ENCODE data around the gene ABT1. TPM values are rescaled to one million over a fixed set of nuclear protein-coding genes. Genes with fewer than 3 reads are reported as not detected.

The ABT1 gene
- total RNA-seq, 1 donor, result 11.6 TPM

- no peaks in the 10 kb centered on the region for H4K20me1 ChIP-seq (ENCODE audit: insufficient read depth, low read length)
- H3K4me1 ChIP-seq (ENCODE audit: insufficient read depth, low read length), result peaks cover 3% of the 10 kb centered on the region
- no peak overlapping the region for H3K27ac ChIP-seq (ENCODE audit: low read depth, low read length)
- H2AFZ ChIP-seq (ENCODE audit: low read length), result no peak overlapping the region
- H3K9me3 ChIP-seq (ENCODE audit: low read depth, low read length), result no peaks in the 10 kb centered on the region
- no peaks in the 10 kb centered on the region for H3K79me2 ChIP-seq (ENCODE audit: insufficient read depth, low read length)
- H3K27me3 ChIP-seq (ENCODE audit: insufficient read depth, low read length), result no peaks in the 10 kb centered on the region
- TF ChIP-seq CTCF (IDR thresholded peaks at IDR 0.05; ENCODE audit: extremely low read depth, low read depth, low read length), result no peak
- H3K4me3 ChIP-seq (ENCODE audit: insufficient read depth, low read length), result no peak overlapping the region
- H3K36me3 ChIP-seq (ENCODE audit: insufficient read depth, low read length), result no peaks in the 10 kb centered on the region
- DNase-seq (ENCODE audit: insufficient read length, low spot score, missing footprints), result no peak
- no peak overlapping the region for H3K4me2 ChIP-seq (ENCODE audit: insufficient read depth, low read length)
Observed at GRCh38 chr6:26561533-26562466, 35.0 kb upstream of the ABT1 start.

GRCh38 chr6:26563488-26563887 is 33.3 kb upstream of the ABT1 start:
- H2AFZ ChIP-seq (ENCODE audit: low read length), result peak overlapping the region; percentile 41

GRCh38 chr6:26568601-26569432 is 27.9 kb upstream of the ABT1 start:
- H3K4me2 ChIP-seq (ENCODE audit: insufficient read depth, low read length), result peak overlapping the region; percentile 94
- H3K4me1 ChIP-seq (ENCODE audit: insufficient read depth, low read length), result peaks cover 6% of the 10 kb centered on the region
- no peaks in the 10 kb centered on the region for H3K36me3 ChIP-seq (ENCODE audit: insufficient read depth, low read length)
- peak; percentile 73 for DNase-seq (ENCODE audit: insufficient read length, low spot score, missing footprints)
- peak overlapping the region; percentile 91 for H3K4me3 ChIP-seq (ENCODE audit: insufficient read depth, low read length)
- H3K27ac ChIP-seq (ENCODE audit: low read depth, low read length), result peak overlapping the region; percentile 20
- no peaks in the 10 kb centered on the region for H3K79me2 ChIP-seq (ENCODE audit: insufficient read depth, low read length)
- no peaks in the 10 kb centered on the region for H4K20me1 ChIP-seq (ENCODE audit: insufficient read depth, low read length)
- no peaks in the 10 kb centered on the region for H3K27me3 ChIP-seq (ENCODE audit: insufficient read depth, low read length)
- no peaks in the 10 kb centered on the region for H3K9me3 ChIP-seq (ENCODE audit: low read depth, low read length)
- peak; percentile 46 for TF ChIP-seq CTCF (IDR thresholded peaks at IDR 0.05; ENCODE audit: extremely low read depth, low read depth, low read length)
- H2AFZ ChIP-seq (ENCODE audit: low read length), result peak overlapping the region; percentile 97

More at GRCh38 chr6:26563488-26563887, 33.3 kb upstream of the ABT1 start:
- H3K27ac ChIP-seq (ENCODE audit: low read depth, low read length), result no peak overlapping the region
- no peak for DNase-seq (ENCODE audit: insufficient read length, low spot score, missing footprints)
- no peak for TF ChIP-seq CTCF (IDR thresholded peaks at IDR 0.05; ENCODE audit: extremely low read depth, low read depth, low read length)
- H3K4me3 ChIP-seq (ENCODE audit: insufficient read depth, low read length), result no peak overlapping the region
- no peaks in the 10 kb centered on the region for H3K79me2 ChIP-seq (ENCODE audit: insufficient read depth, low read length)
- H3K36me3 ChIP-seq (ENCODE audit: insufficient read depth, low read length), result no peaks in the 10 kb centered on the region
- no peaks in the 10 kb centered on the region for H4K20me1 ChIP-seq (ENCODE audit: insufficient read depth, low read length)
- H3K4me2 ChIP-seq (ENCODE audit: insufficient read depth, low read length), result no peak overlapping the region
- H3K4me1 ChIP-seq (ENCODE audit: insufficient read depth, low read length), result no peaks in the 10 kb centered on the region
- H3K27me3 ChIP-seq (ENCODE audit: insufficient read depth, low read length), result no peaks in the 10 kb centered on the region
- no peaks in the 10 kb centered on the region for H3K9me3 ChIP-seq (ENCODE audit: low read depth, low read length)

GRCh38 chr6:26569433-26569764 is 27.4 kb upstream of the ABT1 start:
- Histone ChIP-seq H3K79me2 (ENCODE audit: insufficient read depth, low read length) (no peaks in the 10 kb centered on the region), H3K4me3 (ENCODE audit: insufficient read depth, low read length) (peak overlapping the region; percentile 91), H3K36me3 (ENCODE audit: insufficient read depth, low read length) (no peaks in the 10 kb centered on the region), H3K27ac (ENCODE audit: low read depth, low read length) (no peak overlapping the region), H3K4me1 (ENCODE audit: insufficient read depth, low read length) (peaks cover 6% of the 10 kb centered on the region), H3K4me2 (ENCODE audit: insufficient read depth, low read length) (peak overlapping the region; percentile 94), H3K27me3 (ENCODE audit: insufficient read depth, low read length) (no peaks in the 10 kb centered on the region), H2AFZ (ENCODE audit: low read length) (peak overlapping the region; percentile 88), H3K9me3 (ENCODE audit: low read depth, low read length) (no peaks in the 10 kb centered on the region), H4K20me1 (ENCODE audit: insufficient read depth, low read length) (no peaks in the 10 kb centered on the region)
- DNase-seq (ENCODE audit: insufficient read length, low spot score, missing footprints), result no peak
- TF ChIP-seq CTCF (IDR thresholded peaks at IDR 0.05; ENCODE audit: extremely low read depth, low read depth, low read length), result no peak

Measured in osteoblast (primary cell).